ENCODE results near the gene ATXN2L. TPM values are rescaled to one million over a fixed set of nuclear protein-coding genes. Genes with fewer than 3 reads are reported as not detected.

ATXN2L gene
- polyA plus RNA-seq, 12 donors: 56.0 to 174 (median 71.2) TPM; not detected in 1

- DNase-seq: no peak
Measured at GRCh38 chr16:28835864-28836760, 13.3 kb downstream of the ATXN2L start.

- no peak for DNase-seq
Measured at GRCh38 chr16:28836761-28837064, 13.9 kb downstream of the ATXN2L start.

GRCh38 chr16:28837672-28838557 is 15.1 kb downstream of the ATXN2L start:
- no peak for DNase-seq

GRCh38 chr16:28838558-28838918 is 15.7 kb downstream of the ATXN2L start:
- no peak for DNase-seq

- DNase-seq: no peak
Measured at GRCh38 chr16:28839004-28839639, 16.3 kb downstream of the ATXN2L start.

- no peak for DNase-seq
Measured at GRCh38 chr16:28839899-28840298, 17.1 kb downstream of the ATXN2L start.

- no peak for DNase-seq
Measured at GRCh38 chr16:28842696-28843095, 19.9 kb downstream of the ATXN2L start.

GRCh38 chr16:28843766-28844165 is 21.0 kb downstream of the ATXN2L start:
- no peak for DNase-seq

GRCh38 chr16:28844226-28844885 is 21.6 kb downstream of the ATXN2L start:
- DNase-seq: no peak

GRCh38 chr16:28845293-28845692 is 22.5 kb downstream of the ATXN2L start:
- no peak for DNase-seq

- no peak for DNase-seq
Measured at GRCh38 chr16:28845761-28846079, 22.9 kb downstream of the ATXN2L start.

GRCh38 chr16:28846080-28846932 is 23.5 kb downstream of the ATXN2L start, which contains the start of gene TUFM:
TUFM (minus strand) TSS chr16:28846348; CDS start chr16:28846269, 79 bp downstream.
- peak; percentile 99 for DNase-seq

- DNase-seq: no peak
Measured at GRCh38 chr16:28846933-28847273, 24.1 kb downstream of the ATXN2L start.

- no peak for DNase-seq
Measured at GRCh38 chr16:28858421-28858820, 35.6 kb downstream of the ATXN2L start.

- no peak for DNase-seq
Measured at GRCh38 chr16:28859326-28859725, 36.5 kb downstream of the ATXN2L start.

- peak; percentile 43 for DNase-seq
Measured at GRCh38 chr16:28863929-28864793, 41.4 kb downstream of the ATXN2L start.

GRCh38 chr16:28865001-28865688 is 42.3 kb downstream of the ATXN2L start:
- no peak for DNase-seq

- DNase-seq: no peak
Measured at GRCh38 chr16:28865722-28866453, 43.1 kb downstream of the ATXN2L start.

- no peak for DNase-seq
Measured at GRCh38 chr16:28866454-28866804, 43.6 kb downstream of the ATXN2L start.

All from muscle of arm (tissue), 12 donors.